SH-SY5Y (cell line): ENCODE results near the gene SFXN5.

ENCODE experiments used
- GATA2 ChIP-seq: IDR thresholded peaks from 2 replicates; pipeline ENCODE4 v1.6.1; 2011; ENCODE audit warnings: mild to moderate bottlenecking, low read depth, low read length
- GATA3 ChIP-seq: IDR thresholded peaks from 2 replicates; pipeline ENCODE4 v1.6.1; 2011; ENCODE audit warnings: low read depth, mild to moderate bottlenecking, low read length, moderate library complexity

The SFXN5 gene

GRCh38 chr2:72919414-72920317, 151.8 kb downstream of the SFXN5 start:
- TF ChIP-seq GATA2 (no peak), GATA3 (no peak)

GRCh38 chr2:72917877-72918553, 153.5 kb downstream of the SFXN5 start:
- TF ChIP-seq GATA2, result no peak
- no peak for TF ChIP-seq GATA3

- no peak for TF ChIP-seq GATA2
- TF ChIP-seq GATA3, result no peak
Measured at GRCh38 chr2:72917138-72917876, 154.2 kb downstream of the SFXN5 start, which contains the start of gene EMX1. Gene EMX1 (plus strand): TSS chr2:72917519. CDS start chr2:72917853, 334 bp downstream.

- TF ChIP-seq GATA2 (no peak), GATA3 (no peak)
Measured at GRCh38 chr2:72916743-72917137, 154.8 kb downstream of the SFXN5 start.

GRCh38 chr2:72915907-72916742, 155.4 kb downstream of the SFXN5 start:
- TF ChIP-seq GATA3 (no peak), GATA2 (no peak)

GRCh38 chr2:72915320-72915906, 156.1 kb downstream of the SFXN5 start:
- TF ChIP-seq GATA3 (no peak), GATA2 (no peak)

- TF ChIP-seq GATA2 (no peak), GATA3 (no peak)
Measured at GRCh38 chr2:72914589-72915319, 156.8 kb downstream of the SFXN5 start.

- TF ChIP-seq GATA2 (no peak), GATA3 (no peak)
Measured at GRCh38 chr2:72914206-72914559, 157.3 kb downstream of the SFXN5 start.

- TF ChIP-seq GATA2, result no peak
- no peak for TF ChIP-seq GATA3
Measured at GRCh38 chr2:72913486-72914205, 157.9 kb downstream of the SFXN5 start.

GRCh38 chr2:72911256-72911655, 160.3 kb downstream of the SFXN5 start:
- no peak for TF ChIP-seq GATA3
- TF ChIP-seq GATA2, result no peak

- TF ChIP-seq GATA2 (no peak), GATA3 (no peak)
Measured at GRCh38 chr2:72908741-72909140, 162.8 kb downstream of the SFXN5 start.

GRCh38 chr2:72901426-72901825, 170.1 kb downstream of the SFXN5 start:
- TF ChIP-seq GATA3 (no peak), GATA2 (no peak)
